GM12892 (cell line): ENCODE data around the gene STUM.

Experiments
- POLR2A ChIP-seq: IDR thresholded peaks from 2 replicates; pipeline ENCODE4 v1.6.1; 2011; ENCODE audit warnings: low read depth, low read length, control low read depth
- POLR2AphosphoS5 ChIP-seq: IDR thresholded peaks from 2 replicates; pipeline ENCODE4 v1.6.1; 2011; ENCODE audit warnings: low read depth, low read length, control low read depth

DNA sequence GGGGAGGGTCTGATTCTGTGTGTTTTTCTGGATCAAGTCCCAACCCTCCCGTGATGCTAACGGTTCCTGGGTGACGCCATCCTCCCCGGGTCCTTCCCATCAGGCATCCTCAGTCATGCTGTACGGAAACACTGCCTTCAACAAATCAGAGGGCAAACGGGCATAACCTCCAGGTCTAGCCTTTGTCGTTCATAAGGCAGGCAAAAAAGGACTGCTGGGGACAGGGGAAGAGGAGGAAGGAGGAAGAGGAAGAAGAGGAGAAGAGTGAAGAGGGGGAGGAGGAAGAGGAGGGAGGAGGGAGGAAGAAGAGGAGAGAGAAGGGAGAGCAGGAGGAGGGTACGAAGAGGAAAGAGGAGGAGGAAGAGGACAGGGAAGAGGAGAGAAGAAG is 106.1 kb downstream of the STUM start:
- TF ChIP-seq POLR2A = no peak
- no peak for TF ChIP-seq POLR2AphosphoS5
